GM21737 (cell line): ENCODE measurements around the gene COL20A1.

Experiments
- ATAC-seq: cut with Tn5 transposase; IDR thresholded peaks from one replicate; pipeline ENCODE4 v1.9.1; 2021; ENCODE audit warnings: mild to moderate bottlenecking, moderate library complexity; ENCODE audit not compliant: unreplicated experiment

COL20A1 gene

GRCh38 chr20:63359937-63360849 lies 67.2 kb downstream of the COL20A1 start:
- no peak for ATAC-seq

GRCh38 chr20:63360850-63361518 lies 68.0 kb downstream of the COL20A1 start, which contains the start of gene CHRNA4:
Gene CHRNA4 (minus strand): TSS chr20:63361349. CDS start chr20:63361165, 184 bp downstream.
- no peak for ATAC-seq

GRCh38 chr20:63361519-63362435 lies 68.8 kb downstream of the COL20A1 start:
- ATAC-seq = no peak

- ATAC-seq = no peak
Measured at GRCh38 chr20:63362436-63363009, 69.5 kb downstream of the COL20A1 start.

- no peak for ATAC-seq
Measured at GRCh38 chr20:63363013-63363957, 70.3 kb downstream of the COL20A1 start.

- ATAC-seq = no peak
Measured at GRCh38 chr20:63363981-63364561, 71.1 kb downstream of the COL20A1 start.

GRCh38 chr20:63364801-63365585 lies 72.0 kb downstream of the COL20A1 start:
- ATAC-seq = no peak

GRCh38 chr20:63365601-63366389 lies 72.8 kb downstream of the COL20A1 start:
- ATAC-seq = no peak

GRCh38 chr20:63366390-63367365 lies 73.7 kb downstream of the COL20A1 start:
- no peak for ATAC-seq

- no peak for ATAC-seq
Measured at GRCh38 chr20:63367446-63368055, 74.6 kb downstream of the COL20A1 start.

- no peak for ATAC-seq
Measured at GRCh38 chr20:63368151-63368550, 75.2 kb downstream of the COL20A1 start.

GRCh38 chr20:63369024-63369530 lies 76.1 kb downstream of the COL20A1 start:
- no peak for ATAC-seq

- no peak for ATAC-seq
Measured at GRCh38 chr20:63369724-63370617, 77.0 kb downstream of the COL20A1 start.

GRCh38 chr20:63370618-63371187 lies 77.7 kb downstream of the COL20A1 start:
- ATAC-seq = no peak
